Measurements from ENCODE around the gene SEMA3F.

SEMA3F gene

DNA sequence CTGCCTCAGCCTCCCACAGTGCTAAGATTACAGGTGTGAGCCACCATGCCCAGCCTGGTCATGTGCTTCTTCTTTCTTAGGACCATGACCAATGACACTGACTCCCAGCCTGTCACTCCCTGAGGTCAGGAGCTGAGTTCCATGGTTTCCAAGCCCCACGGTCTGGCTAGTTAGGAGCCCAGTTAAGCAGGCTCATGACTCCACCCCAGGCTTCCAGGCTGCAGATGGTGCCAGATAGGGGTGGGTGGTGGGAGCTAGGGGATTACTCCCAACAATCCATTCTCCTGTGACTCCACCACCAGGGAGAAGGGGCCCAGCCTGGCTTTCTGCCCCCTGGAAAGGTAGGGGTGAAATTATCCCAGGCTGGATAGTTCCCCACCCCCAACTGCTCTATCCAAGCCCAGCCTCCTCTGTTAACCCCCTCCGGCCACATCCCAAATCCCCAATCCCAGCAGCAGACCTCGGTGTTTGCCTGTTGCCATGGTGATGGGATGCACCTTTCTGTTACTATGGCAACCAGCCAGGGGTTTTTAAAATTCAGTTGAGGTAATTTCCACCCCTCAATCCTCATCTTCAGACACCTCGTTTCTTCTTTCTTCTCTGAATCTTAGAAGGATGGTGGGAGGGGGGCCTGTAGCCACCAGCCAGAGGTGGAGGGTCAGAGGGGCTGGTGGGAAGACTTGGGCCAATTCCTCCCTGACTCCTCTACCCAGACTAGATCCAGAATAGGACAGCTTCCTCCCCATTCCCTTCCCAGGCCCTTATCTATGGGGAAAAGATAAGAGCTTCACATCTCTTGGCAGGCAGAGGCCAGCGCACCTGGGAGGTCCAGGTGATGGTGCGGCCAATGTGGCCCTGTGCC lies 22.5 kb upstream of the SEMA3F start:
- DNase-seq (ENCODE audit: low read depth): no peak

DNA sequence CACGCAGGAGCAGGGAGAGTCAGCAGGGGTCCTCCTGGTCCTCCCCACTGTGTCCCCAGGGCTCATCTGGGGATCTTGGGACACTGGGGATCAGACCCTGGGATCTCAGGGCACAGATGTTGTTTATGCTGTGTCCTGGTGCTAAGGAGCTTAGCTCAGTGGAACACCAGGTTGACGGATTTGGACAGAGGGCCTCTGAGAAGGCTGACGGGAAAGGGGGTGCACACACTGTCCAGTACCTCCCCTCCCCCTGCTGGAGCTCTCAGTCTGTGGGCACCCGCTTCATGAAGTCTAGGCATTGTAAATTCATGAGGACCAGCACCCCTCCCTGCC lies 21.9 kb upstream of the SEMA3F start:
- no peak for DNase-seq (ENCODE audit: low read depth)

DNA sequence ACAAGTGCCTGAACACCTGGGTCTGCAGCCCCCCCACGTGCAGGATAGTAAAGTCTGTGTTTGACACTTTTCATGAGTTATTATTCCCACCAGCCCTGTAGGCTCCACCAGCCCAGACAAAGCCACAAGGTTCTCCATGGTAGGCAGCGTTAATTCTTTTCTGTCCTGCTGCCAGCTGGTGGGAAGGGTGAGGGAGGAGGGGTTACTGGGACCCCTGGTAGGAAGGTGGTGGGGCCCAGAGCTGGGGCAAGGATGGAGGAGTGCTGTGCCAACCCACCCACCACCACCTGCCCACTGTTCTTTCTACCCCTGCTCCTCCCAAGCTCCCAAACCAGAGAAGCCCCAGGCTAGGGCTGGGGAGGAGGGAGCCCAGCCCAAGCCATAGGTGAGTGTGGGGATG lies 20.8 kb upstream of the SEMA3F start:
- DNase-seq (ENCODE audit: low read depth): no peak

DNA sequence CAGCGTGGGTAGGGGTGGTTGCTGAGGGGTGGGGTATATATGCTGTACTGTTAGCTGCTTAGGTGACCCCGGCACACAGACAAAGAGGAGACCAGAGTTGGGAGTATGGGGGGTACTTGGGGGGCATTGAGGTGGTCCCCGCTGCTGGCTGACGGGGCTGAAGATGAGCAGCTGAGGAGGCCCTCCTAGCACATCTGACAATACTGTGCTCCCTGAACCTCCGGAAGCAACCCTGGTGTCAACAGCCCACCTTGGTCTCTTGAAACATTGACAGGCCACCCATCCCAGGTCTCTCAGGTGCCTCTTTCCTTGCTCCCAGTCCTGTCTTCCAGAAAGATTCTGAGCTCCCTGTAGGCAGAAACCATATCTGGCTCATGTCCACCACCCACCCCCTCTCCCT lies 19.2 kb upstream of the SEMA3F start:
- DNase-seq (ENCODE audit: low read depth): no peak

DNA sequence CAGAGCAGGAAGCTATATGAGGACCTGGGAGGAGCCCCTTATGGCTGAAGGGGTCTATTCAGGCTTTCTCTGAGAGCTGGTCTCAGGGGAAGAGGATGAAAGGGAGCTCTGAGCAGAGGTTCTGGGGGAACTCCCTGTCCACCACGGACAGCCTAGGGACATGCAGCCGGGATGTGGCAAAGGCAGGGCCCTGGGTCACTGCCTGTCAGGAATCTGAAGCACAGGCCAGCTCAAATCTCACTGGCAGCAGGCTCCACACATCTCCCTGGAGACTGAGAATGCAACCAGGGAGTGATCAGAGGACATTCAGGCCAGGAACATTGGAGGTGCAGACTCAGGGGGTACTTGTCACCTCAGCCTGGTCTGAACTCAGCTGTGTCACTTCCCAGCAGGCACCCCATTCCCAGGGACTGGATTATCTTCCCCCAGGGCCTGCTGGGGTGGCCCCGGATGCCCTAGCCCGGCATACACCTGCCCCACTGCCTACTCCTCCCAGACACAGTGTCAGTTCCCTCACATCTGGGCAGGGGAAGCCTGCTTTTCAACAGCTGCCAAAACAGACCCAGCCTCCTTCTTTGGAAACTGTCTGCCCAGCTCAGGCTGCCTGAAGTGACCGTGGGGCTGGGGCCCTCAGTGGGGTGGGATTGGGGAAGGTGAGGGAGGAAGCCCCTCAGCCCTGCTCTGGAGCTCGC lies 18.3 kb upstream of the SEMA3F start:
- DNase-seq (ENCODE audit: low read depth): no peak

DNA sequence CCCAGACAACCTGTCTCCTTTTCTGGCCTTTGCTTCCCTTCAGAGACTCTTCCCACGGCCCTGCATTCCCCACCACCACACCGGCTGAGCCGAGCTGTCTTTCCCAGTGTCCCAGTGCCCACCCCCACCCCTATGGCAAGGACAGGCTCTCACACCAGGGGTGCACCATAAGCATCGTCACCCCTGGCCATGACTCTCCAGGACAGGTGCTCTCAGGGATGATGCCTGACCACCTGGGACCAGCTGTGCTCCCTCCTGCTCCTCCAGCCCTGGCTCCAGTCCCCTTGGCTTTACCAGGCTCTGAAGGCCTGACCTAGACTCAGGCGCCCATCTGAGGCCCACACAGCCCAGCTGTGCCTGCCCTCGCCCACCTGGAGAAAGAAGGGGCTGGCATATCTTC lies 17.6 kb upstream of the SEMA3F start:
- no peak for DNase-seq (ENCODE audit: low read depth)

DNA sequence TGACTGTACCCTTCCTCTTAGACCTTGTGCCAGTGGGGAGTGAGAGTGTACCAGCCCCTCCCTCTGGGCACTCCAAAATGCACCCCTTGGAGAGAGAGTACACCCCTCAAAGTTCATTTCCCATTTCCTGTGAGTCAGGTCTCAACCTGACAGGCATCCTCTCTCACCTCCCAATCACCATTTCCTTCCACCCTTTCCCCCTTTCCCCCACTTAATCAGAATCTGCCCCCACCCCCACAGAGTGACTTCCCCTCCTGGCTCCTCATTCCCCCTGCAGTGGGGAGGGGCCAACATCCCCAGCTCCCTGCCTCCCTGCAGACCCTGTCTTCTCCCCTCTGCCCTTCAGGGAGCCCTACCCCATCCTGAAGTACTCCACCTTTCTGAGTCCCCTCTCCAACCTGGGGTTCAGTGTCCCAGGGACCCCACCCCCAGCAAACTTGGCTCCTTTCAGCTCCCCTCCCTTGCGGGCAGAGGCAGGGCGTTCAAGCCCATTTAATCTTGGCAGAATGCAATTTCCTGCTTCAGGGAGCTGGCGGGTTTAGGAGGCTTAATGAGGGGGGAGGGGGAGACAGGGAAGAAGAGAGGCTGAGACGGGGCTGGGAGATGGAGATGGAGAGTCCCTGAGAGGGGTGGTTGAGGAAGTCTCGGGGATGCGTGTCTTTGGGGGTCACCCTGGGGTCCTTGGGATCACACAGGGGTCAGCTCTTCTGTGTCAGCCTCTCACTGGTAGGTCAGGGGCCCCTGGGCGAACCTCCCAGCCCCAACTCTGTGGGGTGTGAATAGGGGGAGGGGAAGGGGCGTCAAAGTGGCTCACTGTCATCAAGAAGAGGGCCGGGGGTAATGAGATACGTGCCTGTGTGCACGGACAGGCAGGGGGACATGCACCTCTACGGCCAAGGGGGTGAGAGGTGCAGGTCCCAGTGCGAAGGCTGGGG lies 16.6 kb upstream of the SEMA3F start:
- no peak for DNase-seq (ENCODE audit: low read depth)

DNA sequence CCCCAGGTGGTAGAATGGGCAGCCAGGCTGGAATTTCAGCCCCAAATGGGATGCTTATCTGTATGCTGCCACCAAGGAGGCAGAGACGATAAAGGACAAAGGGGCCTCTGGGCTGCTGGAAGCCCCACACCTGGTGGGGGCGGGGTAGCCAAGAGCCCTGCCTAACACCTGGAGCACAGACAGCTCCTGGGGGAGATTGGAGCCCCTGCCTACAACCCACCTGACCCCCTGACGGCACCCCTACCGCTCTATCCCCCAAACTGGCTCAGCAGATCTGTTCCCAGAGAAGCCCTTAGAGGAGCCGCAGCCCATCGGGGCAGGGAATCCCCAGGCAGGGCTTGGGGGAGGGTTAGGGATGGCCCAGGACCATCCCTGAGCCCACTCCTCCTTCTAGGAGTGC lies 15.8 kb upstream of the SEMA3F start:
- DNase-seq (ENCODE audit: low read depth): no peak

DNA sequence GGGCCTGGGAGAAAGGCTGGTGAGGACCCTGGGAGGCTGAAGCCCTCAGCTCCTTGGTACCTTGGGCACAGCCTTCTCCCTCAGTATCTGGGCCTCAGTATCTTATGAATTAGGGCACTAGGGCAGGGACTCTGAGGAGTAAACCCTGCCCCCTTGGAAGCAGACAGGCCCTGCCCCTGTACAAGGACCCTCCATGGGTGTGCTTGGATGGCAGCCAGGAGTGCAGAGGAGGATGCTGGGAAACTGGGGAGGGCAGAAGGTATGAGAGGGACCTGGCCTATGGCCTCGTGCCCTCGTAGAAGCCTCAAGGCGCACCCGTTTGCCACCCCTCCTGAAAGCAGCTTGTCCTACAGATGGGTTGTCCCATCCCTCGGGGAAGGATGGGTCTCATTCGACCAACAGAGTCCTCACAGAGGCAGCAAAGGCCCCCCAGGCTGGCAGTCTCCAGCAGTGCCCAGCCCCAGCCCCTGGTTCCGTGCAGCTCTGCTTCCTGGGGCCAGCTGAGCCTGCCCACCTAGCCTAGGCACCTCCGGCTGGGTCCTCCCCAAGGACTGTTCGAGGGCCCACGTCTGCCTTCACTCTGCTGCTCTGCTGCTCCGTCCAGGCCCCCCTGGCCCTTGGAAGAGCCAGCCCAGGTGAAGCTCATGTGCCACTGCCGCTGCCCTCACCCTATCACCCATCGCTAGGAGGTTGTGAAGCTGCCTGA lies 15.3 kb upstream of the SEMA3F start:
- no peak for DNase-seq (ENCODE audit: low read depth)

DNA sequence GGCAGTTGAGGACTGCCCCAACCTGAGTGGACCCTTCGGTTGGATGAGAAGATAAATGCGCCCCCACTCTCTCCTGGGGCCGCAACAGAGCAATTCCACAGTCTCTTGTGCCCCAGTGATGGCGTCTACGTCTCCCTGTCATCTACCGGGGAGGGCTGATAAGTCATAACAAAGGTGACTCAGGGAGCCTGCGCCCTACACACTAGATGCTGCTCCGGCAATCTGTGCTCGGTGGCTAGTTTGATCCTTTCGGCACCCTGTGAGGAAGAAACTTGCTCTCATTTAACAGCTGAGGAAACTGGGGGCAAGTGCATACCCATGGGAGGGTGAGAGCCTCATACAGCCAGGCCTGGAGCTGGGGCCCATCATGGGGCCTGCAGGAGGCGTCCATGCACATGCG lies 14.1 kb upstream of the SEMA3F start:
- no peak for DNase-seq (ENCODE audit: low read depth)

DNA sequence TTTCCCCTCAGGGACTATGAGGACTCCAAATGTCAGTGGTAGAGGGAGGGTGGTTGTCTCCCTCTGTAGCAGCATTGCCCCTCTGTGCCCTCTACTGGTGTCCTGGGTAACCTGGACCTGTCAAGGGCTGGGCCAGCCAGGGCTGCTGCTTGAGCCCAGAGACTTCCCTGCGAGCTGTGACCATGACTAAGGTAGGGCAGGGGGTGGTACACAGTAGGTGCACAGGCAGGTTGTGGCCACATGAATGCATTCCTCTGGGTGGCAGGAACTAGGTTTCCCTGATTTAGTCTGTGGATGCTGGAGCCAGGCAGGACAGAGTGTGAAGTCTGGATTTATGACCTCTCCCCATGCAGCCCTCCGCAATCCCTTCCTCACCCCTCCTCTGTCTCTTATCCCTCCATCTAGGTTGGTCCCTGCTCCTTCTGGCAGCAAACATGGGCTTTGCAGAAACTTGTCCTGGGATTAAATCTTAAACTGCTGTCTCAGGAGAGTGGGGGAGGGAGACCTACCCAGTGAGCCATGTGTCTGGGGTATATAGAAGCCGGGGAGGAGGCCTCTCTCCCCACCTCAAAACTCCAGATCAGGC lies 8.7 kb upstream of the SEMA3F start:
- no peak for DNase-seq (ENCODE audit: low read depth)

DNA sequence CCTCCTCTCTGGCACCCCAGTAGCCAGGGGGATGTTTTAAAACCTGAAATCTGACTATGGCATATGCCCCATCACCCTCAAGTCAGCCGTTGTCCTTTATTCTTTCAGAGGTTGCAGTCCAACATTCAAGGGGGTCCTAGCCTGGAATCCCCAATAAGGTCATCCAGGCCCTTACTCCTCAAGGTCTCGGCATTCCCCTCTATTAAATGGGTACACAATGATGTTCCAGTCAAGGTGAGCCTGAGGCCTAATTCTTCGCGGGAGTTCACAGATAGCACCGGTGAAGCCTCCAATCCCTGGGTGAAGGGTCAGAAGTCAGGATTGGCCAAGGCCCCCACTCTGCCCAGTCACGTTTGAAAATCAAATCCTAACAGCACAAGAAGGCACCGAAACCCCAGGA lies 8.1 kb upstream of the SEMA3F start:
- no peak for DNase-seq (ENCODE audit: low read depth)

DNA sequence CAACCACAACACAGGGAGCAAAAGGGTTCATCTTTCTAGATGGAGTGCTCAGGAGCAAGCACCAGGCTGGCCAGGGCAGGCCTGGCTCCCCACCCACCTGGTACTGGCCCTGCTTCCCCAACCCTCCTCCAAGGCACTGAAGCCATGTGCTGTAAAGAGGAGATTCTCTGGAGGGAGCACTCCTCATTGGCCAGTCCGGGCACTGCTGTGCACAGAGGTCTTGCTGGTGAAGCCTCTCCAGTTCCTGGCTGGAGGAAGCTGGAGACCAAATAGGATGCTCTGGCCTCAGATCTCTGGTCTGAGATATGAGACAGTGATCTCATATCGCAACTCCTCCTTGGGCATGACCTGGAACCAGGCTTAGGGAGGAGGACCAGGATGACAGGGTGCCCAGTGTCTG lies 7.7 kb upstream of the SEMA3F start:
- no peak for DNase-seq (ENCODE audit: low read depth)

DNA sequence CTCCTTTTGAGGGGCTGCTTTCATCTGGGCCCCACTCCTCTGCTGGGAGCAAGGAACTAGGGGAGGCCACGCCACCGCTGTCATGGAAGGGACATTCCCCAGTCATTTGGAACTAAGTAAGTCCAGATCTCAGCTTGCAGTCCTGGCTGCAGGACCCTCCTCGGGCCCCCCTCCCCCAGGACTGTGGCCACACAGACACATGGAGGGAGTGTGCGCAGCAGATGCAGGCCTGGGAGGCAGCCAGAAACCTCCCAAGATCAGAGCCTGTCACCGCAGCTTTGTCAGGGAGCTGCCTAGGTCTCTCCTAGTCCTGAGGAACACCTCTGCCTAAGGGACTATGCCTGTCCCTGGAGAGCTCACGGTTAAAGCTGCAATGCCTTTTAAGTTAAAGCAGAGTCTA lies 7.3 kb upstream of the SEMA3F start:
- no peak for DNase-seq (ENCODE audit: low read depth)

DNA sequence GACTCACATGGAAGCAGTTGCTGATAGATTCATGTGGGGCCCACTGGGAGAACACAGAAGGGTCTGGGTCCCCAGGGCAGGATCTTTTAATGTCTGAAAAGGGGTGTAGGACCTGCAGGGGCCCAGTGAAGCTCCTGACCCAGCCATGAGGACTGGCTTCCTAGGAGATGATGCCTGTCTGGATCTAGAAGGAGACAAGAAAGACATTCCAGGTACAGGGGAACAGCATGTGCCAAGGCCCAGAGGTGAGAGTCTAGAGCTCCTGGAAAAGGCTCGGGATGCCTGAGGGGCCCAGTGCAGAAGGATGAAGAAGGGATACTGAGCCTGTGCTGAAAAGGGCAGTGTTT lies 4.7 kb upstream of the SEMA3F start:
- no peak for DNase-seq (ENCODE audit: low read depth)

DNA sequence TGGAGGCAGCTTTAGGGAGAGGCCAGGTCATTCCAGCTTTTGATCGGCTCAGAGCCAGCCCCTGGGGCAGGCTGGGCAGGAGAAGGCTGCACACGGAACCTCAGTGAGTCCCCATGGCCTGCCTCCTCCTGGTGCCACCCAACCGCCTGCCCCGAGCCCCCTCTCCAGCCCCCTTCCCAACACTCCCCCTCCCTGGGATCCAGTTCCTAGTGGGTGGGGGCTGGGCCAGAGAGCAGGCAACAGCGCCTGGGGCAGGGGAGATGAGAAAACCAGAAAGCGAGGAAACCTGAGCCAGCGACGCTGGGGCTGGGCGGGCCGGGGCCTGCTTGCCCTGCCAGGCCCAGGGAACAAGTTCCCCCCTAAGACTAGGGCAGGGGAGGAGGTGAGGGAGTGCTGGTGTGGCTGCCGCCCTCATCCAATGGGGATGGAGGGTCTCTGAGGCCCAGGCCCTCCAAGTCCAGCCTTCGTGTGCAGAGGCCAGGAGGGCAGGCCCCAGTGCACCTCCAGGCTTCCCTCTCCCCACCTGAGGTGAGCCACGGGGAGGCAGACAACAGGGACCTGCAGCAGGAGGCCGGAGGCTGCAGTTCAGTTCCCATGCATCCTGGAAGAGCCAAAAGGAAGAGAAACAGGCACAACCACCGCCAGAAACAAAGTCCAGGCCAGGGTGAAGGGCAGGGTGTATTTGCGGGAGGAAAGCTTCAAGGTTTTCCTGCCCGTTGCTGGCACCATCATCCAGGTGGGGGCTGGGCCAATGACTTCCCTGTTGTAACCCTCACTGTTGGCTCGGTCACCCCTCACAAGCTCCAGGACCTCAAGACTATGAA lies 4.0 kb upstream of the SEMA3F start:
- DNase-seq (ENCODE audit: low read depth): no peak

DNA sequence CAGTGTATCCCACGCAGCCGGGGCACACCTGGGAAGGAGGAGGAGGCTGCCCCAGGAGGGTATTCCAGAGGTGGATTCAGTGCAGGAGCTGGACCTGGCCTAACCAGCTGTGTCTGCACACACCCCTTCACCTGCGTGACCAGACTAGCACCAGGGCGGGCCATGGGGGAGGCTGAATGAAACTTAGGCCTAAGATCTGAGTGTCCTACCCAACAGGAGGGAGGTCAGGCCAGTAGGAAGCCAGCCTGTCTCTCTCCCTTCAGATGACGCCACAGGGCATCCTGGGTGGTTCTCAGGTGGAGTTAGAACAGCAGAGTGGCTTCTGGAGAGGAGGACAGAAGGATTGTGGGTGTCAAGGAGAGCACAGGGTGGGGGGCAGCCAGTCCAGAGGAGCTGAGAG lies 3.4 kb upstream of the SEMA3F start:
- no peak for DNase-seq (ENCODE audit: low read depth)

DNA sequence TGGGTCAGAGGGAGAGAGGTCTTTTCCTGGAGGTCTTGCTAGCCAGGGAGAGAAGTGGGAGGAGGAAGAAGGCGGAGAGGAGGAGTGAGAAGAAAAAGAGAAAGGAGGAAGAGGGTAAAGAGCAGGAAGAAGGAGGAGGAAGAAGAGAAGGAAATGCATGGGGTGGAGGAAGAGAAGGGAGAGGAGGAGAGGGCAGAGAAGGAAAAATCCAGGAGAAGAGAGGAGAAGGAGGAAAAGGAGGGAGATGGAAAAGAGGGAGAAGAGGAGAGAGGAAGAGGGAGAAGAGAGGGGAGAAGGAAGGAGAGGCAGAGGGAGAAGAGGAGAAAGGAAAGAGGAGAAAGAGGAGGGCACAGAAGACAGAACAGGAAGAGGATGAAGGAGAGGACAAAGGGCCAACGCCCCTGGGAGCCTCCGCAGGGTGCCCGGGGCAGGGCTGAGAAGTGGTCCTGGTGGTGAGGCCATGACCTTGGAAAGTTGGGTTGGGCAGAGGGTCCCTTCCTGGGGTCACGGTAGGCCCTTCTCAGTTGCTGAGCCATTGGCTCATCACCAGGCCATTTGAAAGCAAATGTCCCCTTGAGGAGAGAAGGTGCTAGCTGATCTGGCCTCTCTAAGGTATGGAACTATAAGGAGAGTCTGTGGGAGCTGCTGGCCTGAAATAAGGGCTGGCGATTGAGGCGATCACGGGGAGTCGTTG lies 1.2 kb upstream of the SEMA3F start:
- DNase-seq (ENCODE audit: low read depth): no peak

DNA sequence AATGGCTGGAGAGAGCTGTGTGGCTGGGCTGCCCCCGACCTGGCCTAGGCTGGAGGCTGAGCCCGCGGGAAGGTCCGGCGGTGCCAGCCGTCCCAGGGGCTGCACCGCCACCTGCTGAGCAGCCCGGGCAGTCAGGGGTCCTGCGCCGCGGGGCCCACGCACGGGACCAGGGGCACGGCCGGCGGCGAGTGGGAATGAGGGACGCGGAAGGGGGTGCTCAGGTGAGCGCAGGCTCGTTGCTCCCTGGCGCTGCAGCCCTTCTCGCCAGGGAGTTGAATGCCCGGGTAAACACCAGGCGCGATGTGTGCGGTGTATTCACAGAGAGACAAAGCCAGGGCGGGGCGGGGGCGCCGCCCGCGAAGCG lies 666 bp upstream of the SEMA3F start:
- DNase-seq (ENCODE audit: low read depth): no peak

DNA sequence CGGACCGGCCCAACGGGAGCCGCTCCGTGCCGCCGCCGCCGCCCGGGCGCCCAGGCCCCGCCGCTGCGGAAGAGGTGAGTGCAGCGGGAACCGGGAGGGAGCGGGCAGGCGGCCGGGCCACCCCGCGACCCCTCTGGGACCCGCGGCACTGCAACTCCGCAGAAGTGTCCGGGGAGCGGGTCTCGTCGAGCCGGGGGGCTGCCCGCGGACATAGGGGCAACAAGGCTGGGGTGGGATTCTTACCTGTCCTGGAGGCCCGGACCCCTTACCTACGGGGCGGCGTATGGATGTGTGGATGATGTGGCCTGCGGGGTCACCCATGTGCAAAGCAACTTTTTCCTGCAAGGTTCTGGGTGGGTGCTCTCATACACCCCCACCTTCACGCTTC lies 361 bp downstream of the SEMA3F start:
- no peak for DNase-seq (ENCODE audit: low read depth)

DNA sequence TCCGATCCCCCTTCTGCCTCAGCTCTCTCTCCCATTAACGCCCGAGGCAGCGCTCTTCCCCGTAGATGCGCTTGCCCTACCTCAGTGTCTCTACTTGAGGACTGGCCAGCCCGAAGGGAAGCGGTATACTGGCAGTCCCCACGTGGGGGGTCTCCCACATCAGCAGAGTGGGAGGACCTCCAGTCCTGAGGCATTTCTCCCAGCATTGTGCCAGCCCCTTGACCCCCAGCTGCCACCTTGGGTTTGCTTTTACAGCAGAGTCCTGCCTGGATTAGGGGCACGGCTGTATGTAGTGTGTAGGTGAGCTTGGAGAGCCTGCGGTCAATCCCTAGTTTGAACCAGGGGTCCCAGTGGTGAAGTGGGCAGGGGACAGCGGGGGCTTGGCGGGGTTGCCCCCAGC lies 767 bp downstream of the SEMA3F start:
- no peak for DNase-seq (ENCODE audit: low read depth)
